ENCODE results near the gene PROX1. TPM values are rescaled to one million over a fixed set of nuclear protein-coding genes. Genes with fewer than 3 reads are reported as not detected.

Gene PROX1, protein sequence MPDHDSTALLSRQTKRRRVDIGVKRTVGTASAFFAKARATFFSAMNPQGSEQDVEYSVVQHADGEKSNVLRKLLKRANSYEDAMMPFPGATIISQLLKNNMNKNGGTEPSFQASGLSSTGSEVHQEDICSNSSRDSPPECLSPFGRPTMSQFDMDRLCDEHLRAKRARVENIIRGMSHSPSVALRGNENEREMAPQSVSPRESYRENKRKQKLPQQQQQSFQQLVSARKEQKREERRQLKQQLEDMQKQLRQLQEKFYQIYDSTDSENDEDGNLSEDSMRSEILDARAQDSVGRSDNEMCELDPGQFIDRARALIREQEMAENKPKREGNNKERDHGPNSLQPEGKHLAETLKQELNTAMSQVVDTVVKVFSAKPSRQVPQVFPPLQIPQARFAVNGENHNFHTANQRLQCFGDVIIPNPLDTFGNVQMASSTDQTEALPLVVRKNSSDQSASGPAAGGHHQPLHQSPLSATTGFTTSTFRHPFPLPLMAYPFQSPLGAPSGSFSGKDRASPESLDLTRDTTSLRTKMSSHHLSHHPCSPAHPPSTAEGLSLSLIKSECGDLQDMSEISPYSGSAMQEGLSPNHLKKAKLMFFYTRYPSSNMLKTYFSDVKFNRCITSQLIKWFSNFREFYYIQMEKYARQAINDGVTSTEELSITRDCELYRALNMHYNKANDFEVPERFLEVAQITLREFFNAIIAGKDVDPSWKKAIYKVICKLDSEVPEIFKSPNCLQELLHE
- 0.79 and 1.2 TPM in 2 replicates for total RNA-seq

GRCh38 chr1:213987927-213988506, at the start of gene PROX1:
PROX1 (plus strand) TSS chr1:213987973; CDS start chr1:213996536, 8,563 bp downstream.

Data from placental epithelial cell (primary cell).